GM20431 (cell line): ENCODE data around the gene GFI1.

Experiments used
- in situ Hi-C: fragments of 300-500 bp; cut with MseI, MboI; formaldehyde crosslinking; loops from one replicate; pipeline ENCODE4 v1.15.0; 2020; ENCODE audit warnings: low sequenced_read_pairs; ENCODE audit not compliant: unreplicated experiment

The GFI1 gene

GRCh38 chr1:92425617-92426016 lies 61.1 kb downstream of the GFI1 start:
- in situ Hi-C loops = no loop called here
